B cell (primary cell): ENCODE measurements around the gene BCDIN3D.

Source experiments
- EZH2 ChIP-seq: IDR thresholded peaks from 2 replicates; pipeline ENCODE4 v1.6.1; 2012; ENCODE audit warnings: borderline replicate concordance, low read depth, mild to moderate bottlenecking, moderate library complexity, low read length; ENCODE audit not compliant: insufficient read depth, poor library complexity, severe bottlenecking
- TF ChIP-seq, protein P1 (sequence below): fragments of 200-600 bp; IDR thresholded peaks from one replicate; pipeline ENCODE4 v1.8.0; 2022; ENCODE audit warnings: antibody characterized with exemption, mild to moderate bottlenecking

- TF ChIP-seq, protein P1, sequence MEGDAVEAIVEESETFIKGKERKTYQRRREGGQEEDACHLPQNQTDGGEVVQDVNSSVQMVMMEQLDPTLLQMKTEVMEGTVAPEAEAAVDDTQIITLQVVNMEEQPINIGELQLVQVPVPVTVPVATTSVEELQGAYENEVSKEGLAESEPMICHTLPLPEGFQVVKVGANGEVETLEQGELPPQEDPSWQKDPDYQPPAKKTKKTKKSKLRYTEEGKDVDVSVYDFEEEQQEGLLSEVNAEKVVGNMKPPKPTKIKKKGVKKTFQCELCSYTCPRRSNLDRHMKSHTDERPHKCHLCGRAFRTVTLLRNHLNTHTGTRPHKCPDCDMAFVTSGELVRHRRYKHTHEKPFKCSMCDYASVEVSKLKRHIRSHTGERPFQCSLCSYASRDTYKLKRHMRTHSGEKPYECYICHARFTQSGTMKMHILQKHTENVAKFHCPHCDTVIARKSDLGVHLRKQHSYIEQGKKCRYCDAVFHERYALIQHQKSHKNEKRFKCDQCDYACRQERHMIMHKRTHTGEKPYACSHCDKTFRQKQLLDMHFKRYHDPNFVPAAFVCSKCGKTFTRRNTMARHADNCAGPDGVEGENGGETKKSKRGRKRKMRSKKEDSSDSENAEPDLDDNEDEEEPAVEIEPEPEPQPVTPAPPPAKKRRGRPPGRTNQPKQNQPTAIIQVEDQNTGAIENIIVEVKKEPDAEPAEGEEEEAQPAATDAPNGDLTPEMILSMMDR: no peak
- no peak for TF ChIP-seq EZH2
Observed at GRCh38 chr12:49800421-49801140, 42.3 kb downstream of the BCDIN3D start.
